ENCODE measurements around the gene BAG5. TPM values are rescaled to one million over a fixed set of nuclear protein-coding genes. Genes with fewer than 3 reads are reported as not detected.

Gene BAG5
- total RNA-seq, 1 experiment from 2014 or later = 27.0 TPM

DNA sequence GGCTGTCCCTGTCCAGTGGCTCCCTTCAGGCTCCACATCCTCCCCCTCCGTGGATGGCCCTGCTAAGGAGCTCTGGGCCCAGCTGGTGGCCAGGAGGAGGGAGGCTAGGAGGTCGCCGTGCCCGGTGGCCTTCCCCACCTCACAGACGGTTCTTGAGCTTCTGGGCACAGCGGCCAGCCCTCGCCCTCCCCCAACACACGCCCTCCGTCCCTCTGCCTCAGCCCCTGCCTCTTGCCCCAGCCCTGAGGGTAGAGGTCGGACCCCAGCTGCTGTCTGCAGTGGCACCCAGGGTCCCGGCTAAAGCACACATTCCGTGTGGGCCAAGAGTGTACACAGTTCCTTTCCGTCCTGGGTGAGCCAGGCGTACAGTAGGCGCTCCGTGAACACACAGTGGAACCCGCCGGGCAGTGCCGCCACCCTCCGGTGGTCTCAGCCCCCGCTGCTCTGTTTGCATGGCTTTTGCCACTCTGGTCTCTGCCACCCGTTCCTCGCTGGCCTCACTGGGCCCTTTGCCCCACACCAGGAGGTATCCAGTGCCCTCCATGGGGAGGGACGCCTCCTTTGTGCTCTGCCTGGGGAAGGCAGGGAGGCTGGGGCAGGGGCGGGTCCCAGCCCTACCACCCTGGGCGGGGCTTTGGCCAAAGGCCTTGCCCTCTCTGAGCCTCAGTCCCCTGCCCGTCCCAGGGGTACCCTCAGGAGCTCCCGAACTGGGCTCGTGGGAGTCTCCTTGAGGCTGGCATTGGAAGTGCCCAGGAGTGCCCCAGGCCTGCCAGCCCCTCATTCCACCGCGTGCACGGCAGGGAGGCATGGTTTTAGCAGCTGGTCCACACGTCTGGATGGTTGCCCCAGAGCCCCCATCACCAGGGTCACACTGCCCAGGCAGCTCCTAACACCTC, 20.5 kb downstream of the BAG5 start:
- Histone ChIP-seq H3K27ac (ENCODE audit: low read depth, low read length) (no peak overlapping the region), H2AFZ (ENCODE audit: low read depth, low read length, poor library complexity, severe bottlenecking) (no peak overlapping the region), H3K4me3 (replicated peaks in 1 of 2; ENCODE audit: low read depth in 1 of 2, low read length in 2 of 2) (no peak overlapping the region), H3K4me2 (ENCODE audit: low read length) (peak overlapping the region; percentile 77), H3K27me3 (ENCODE audit: insufficient read depth, low read length) (no peaks in the 10 kb centered on the region), H3K9ac (ENCODE audit: low read length) (no peak overlapping the region), H3K4me1 (ENCODE audit: control insufficient read depth in 1 of 2, insufficient read depth in 2 of 2, low read length in 2 of 2) (peaks cover 34 to 54% of the 10 kb centered on the region in 2 experiments), H4K20me1 (ENCODE audit: insufficient read depth) (no peaks in the 10 kb centered on the region), H3K9me2 (ENCODE audit: insufficient read depth) (no peaks in the 10 kb centered on the region), H3K36me3 (ENCODE audit: control insufficient read depth in 1 of 2, insufficient read depth in 2 of 2, low read length in 2 of 2) (no peaks in the 10 kb centered on the region), H3K79me2 (ENCODE audit: insufficient read depth, low read length) (no peaks in the 10 kb centered on the region), H3K9me3 (ENCODE audit: control insufficient read depth in 1 of 2, insufficient read depth in 1 of 2, low read depth in 1 of 2, low read length in 2 of 2) (no peaks in the 10 kb centered on the region)
- intact Hi-C loops (cut with micrococcal nuclease) = no loop called here
- no TSS peak for BruUV-seq (replicated peaks)
- ATAC-seq = no peak
- POLR2A ChIA-PET = interaction anchor here (1.2 kb wide), 1 partner anchor 21 kb away, joined by 4 read pairs; no protein-coding TSS in a partner anchor
- CTCF ChIA-PET = interaction anchor here (1.2 to 2.1 kb wide), 2 partner anchors 21 to 23 kb away, joined by 5 to 12 read pairs; no protein-coding TSS in a partner anchor
- RAD21 ChIA-PET (ENCODE audit: low non-redundant PET in 1 of 2, low total read pairs in 2 of 2, uncharacterized antibody in 2 of 2, unreplicated experiment in 2 of 2) = no interaction called here
- DNase-seq (ENCODE audit: low read depth, low spot score) = no peak
- TF ChIP-seq EZH2phosphoT487 (IDR thresholded peaks at IDR 0.05; ENCODE audit: borderline replicate concordance) (no peak), YY1 (IDR thresholded peaks at IDR 0.05; ENCODE audit: extremely low read depth, insufficient replicate concordance, low read depth, low read length) (no peak), ZNF274 (IDR thresholded peaks at IDR 0.05; ENCODE audit: low read depth, low read length) (no peak)

DNA sequence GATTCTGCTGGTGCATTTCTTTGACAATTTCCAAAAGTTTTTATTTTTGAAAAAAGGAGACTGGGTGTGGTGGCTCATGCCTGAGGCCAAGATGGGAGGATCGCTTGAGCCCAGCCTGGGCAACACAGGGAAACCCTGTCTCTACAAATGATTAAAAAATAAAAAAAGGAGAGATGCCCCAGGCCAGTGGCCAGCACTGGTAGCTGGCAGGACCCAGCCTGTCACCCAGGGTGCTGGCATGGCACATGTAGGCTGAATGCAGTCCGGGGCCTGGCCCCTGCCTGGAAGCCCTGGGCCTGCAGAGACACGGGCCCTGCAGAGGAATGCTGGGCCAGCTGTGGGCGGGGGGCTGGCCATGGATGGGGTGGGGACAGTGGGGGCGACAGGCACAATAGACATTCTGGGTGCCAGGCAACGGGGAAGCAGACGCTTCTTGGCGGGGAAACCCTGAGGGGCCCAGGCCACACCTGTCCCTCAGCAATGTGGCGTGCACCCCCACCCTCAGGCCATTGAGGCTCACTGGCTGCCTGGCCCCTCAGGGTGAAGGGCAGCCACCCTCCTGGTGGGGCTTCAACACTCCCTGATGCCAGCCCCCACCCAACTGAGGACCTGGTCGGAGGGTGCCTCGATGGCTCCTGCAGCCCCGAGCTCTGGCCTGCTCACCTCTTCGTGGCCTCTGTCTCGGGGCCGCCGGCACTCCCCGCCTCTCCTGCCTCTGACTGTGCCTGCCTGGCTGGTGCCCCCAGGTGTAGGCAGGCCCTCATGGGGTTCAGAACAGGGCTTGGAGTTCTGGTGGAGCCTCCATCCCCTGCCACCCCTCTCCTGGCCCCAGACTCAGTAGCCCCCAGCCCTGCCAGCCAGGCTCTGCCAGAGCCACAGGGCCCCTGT, 21.4 kb downstream of the BAG5 start:
- no peaks in the 10 kb centered on the region for H3K9me3 ChIP-seq (ENCODE audit: control insufficient read depth in 1 of 2, insufficient read depth in 1 of 2, low read depth in 1 of 2, low read length in 2 of 2)
- no peaks in the 10 kb centered on the region for H3K27me3 ChIP-seq (ENCODE audit: insufficient read depth, low read length)
- H3K79me2 ChIP-seq (ENCODE audit: insufficient read depth, low read length) = no peaks in the 10 kb centered on the region
- peak overlapping the region; percentile 58; the same call in 1 of the 2 replicates for H3K27ac ChIP-seq (ENCODE audit: low read depth, low read length)
- peak overlapping the region in 1 of 2 experiments; percentile 34; a peak in 2 of 4 replicates for H3K4me3 ChIP-seq (replicated peaks in 1 of 2; ENCODE audit: low read depth in 1 of 2, low read length in 2 of 2)
- H4K20me1 ChIP-seq (ENCODE audit: insufficient read depth) = no peaks in the 10 kb centered on the region
- H3K4me1 ChIP-seq (ENCODE audit: control insufficient read depth in 1 of 2, insufficient read depth in 2 of 2, low read length in 2 of 2) = peaks cover 34 to 54% of the 10 kb centered on the region in 2 experiments
- peak overlapping the region; percentile 50 for H3K9ac ChIP-seq (ENCODE audit: low read length)
- peak; percentile 12 for ATAC-seq
- ChIA-PET RAD21 (ENCODE audit: low non-redundant PET in 1 of 2, low total read pairs in 2 of 2, uncharacterized antibody in 2 of 2, unreplicated experiment in 2 of 2) (no interaction called here), CTCF (interaction anchor here (1.1 to 2.1 kb wide), 4 partner anchors 11 to 22 kb away, joined by 3 to 12 read pairs (median 7); partner anchors contain the start of gene TRMT61A), POLR2A (interaction anchor here (1.2 to 1.3 kb wide), 2 partner anchors 12 to 20 kb away, joined by 4 to 6 read pairs; partner anchors contain the start of gene TRMT61A)
- TF ChIP-seq EZH2 (IDR thresholded peaks at IDR 0.05) = no peak
- TF ChIP-seq YY1 (IDR thresholded peaks at IDR 0.05; ENCODE audit: extremely low read depth, insufficient replicate concordance, low read depth, low read length) = no peak
- TF ChIP-seq POLR2A (IDR thresholded peaks at IDR 0.05; ENCODE audit: borderline replicate concordance, extremely low read depth, insufficient read depth, insufficient read length) = no peak
- TF ChIP-seq SRF (IDR thresholded peaks at IDR 0.05; ENCODE audit: low read depth) = no peak
- TF ChIP-seq, protein P1, sequence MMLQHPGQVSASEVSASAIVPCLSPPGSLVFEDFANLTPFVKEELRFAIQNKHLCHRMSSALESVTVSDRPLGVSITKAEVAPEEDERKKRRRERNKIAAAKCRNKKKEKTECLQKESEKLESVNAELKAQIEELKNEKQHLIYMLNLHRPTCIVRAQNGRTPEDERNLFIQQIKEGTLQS (IDR thresholded peaks at IDR 0.05) = no peak
- no peak for TF ChIP-seq SIN3A (IDR thresholded peaks at IDR 0.05; ENCODE audit: low read depth)
- no peak for TF ChIP-seq ELF1 (IDR thresholded peaks at IDR 0.05; ENCODE audit: borderline replicate concordance, low read depth)
- no peak for TF ChIP-seq POLR2AphosphoS5 (IDR thresholded peaks at IDR 0.05; ENCODE audit: low read depth, low read length)
- no peak overlapping the region for H2AFZ ChIP-seq (ENCODE audit: low read depth, low read length, poor library complexity, severe bottlenecking)
- BruUV-seq (replicated peaks) = no TSS peak
- H3K4me2 ChIP-seq (ENCODE audit: low read length) = peak overlapping the region; percentile 77
- no peaks in the 10 kb centered on the region for H3K9me2 ChIP-seq (ENCODE audit: insufficient read depth)
- H3K36me3 ChIP-seq (ENCODE audit: control insufficient read depth in 1 of 2, insufficient read depth in 2 of 2, low read length in 2 of 2) = no peaks in the 10 kb centered on the region
- intact Hi-C loops (cut with micrococcal nuclease) = no loop called here
- no peak for DNase-seq (ENCODE audit: low read depth, low spot score)
